GM10266 (cell line): Measurements from ENCODE around the gene RPS13.
"Not testable (repeated sequence)": the region's sequence is repeated elsewhere in the genome, so short reads cannot be mapped to it uniquely, and the experiment has no call there.

Experiments used
- DNase-seq: peaks from one replicate; pipeline ENCODE4 v3.0.0; 2012; ENCODE audit errors: extremely low spot score
- TF ChIP-seq, protein P1 (sequence below): IDR thresholded peaks from 2 replicates; pipeline ENCODE4 v1.5.1; 2012; ENCODE audit warnings: mild to moderate bottlenecking, low read depth; ENCODE audit not compliant: control insufficient read depth, insufficient read depth; ENCODE audit errors: missing control alignments

Gene RPS13

DNA sequence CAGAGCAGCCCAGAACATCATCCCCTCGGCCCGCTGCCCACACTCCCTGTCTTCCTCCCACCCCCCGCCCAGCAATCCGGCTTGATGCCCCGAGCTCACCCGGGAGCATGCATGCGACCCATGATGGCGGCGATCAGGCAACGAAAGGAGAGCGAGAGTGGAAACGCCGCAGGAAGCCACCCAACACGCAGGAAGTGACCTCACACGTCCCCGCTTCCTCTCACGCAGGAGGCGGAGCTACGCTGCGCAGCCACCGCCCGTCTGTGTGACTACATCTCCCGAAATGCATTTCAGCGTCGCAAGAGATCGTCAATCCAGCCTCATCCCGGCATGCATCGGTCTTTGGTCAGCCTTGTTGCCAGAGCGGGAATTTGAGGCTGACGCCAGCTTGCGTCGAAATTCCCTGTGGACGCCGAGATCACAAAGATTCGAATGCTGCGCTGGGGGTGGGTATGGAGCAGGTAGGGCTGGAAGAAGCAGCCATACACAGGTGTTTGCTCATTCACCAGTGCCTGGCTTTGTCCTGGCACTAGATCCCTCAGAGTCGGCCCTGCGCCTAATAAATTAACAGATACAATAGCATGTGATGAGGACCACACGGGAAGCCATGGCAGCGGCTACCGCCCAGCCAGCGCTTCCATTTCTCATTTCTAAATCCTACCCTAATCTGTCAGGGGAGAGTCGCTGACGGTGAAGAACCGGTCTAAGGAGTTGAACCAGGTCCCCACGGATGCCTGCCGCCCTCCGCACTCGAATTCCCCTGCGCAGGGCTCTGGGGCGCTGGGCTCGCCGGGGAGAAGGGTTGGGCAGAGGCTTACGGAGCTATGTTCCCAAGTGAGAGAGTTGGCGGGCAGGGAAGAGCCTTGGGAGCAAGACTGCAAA is at the start of gene RPS13:
TSS of gene RPS13 (minus strand) at position 148 of the 882 bp plus-strand sequence. CDS start at position 122, 26 bp downstream.
- peak; percentile 92 for DNase-seq
- TF ChIP-seq, protein P1, sequence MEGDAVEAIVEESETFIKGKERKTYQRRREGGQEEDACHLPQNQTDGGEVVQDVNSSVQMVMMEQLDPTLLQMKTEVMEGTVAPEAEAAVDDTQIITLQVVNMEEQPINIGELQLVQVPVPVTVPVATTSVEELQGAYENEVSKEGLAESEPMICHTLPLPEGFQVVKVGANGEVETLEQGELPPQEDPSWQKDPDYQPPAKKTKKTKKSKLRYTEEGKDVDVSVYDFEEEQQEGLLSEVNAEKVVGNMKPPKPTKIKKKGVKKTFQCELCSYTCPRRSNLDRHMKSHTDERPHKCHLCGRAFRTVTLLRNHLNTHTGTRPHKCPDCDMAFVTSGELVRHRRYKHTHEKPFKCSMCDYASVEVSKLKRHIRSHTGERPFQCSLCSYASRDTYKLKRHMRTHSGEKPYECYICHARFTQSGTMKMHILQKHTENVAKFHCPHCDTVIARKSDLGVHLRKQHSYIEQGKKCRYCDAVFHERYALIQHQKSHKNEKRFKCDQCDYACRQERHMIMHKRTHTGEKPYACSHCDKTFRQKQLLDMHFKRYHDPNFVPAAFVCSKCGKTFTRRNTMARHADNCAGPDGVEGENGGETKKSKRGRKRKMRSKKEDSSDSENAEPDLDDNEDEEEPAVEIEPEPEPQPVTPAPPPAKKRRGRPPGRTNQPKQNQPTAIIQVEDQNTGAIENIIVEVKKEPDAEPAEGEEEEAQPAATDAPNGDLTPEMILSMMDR, result no peak

DNA sequence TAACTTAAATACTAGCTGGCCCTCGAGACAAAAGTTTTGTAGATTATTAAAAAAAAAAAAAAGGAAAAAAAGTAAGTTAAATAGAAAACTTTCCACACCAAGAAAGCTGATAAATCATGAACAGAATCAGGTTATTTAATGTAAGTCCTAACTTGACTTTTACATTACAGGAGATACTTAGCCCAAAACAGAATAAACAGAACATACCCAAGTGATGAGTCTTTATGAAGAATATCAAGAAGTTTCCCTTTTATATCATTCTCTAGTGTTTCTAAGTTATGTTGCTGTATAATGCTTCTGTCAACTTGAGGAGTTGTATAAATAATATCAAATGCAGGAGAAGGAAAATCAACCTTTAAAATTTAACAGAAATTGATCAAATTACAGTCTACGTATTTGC is 44.5 kb upstream of the RPS13 start:
- DNase-seq, result no peak
- TF ChIP-seq, protein P1, result no peak

DNA sequence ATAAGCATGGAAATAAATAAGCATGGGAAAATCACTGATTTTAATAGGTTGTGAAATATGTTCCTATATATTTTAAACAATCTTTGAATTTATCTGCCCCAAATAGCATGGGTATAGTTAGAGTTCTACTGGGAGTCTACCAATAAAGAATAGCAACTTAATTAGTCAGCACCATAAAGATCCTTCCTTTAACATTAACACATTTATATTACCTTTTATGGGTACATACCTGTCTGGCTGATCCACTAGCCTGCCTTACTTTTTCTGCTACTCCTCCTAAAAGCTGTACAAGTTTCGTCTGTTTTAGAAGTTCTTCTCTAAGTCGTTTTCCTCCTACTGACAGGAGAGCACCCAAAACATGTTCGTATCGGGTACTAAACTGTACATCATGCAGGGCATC is 39.8 kb upstream of the RPS13 start:
- DNase-seq, result no peak
- TF ChIP-seq, protein P1, result no peak

DNA sequence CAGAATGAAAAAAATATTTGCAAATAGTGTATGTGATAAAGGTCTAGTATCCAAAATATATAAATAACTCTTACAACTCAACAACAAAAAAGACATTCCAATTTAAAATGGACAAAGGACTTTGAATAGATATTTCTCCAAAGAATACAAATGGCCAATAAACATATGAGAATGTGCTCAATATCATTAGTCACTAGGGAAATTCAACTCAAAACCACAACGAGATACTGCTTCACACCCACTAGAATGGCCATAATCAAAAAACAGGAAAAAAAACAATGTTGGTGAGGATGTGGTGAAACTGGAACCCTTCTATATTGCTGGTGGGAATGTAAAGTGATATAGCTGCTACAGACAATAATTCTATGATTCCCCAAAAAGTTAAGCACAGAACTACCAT is 38.6 kb upstream of the RPS13 start:
- DNase-seq, result no peak
- TF ChIP-seq, protein P1, result no peak

DNA sequence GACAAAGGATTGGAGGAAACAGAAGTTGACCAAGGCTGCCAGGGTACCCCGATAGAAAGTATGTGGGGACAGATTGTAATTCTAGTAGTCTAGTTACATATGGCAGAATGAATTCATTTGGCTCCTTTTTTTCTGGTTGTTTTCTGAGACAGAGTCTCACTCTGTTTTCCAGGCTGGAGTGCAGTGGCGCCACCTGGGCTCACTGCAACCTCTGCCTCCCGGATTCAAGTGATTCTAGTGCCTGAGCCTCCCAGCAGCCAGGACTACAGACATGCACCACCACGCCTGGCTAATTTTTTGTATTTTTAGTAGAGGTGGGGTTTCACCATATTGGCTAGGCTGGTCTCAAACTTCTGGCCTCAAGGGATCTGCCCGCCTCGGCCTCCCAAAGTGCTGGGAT is 30.3 kb upstream of the RPS13 start:
- DNase-seq, result not testable (repeated sequence)

DNA sequence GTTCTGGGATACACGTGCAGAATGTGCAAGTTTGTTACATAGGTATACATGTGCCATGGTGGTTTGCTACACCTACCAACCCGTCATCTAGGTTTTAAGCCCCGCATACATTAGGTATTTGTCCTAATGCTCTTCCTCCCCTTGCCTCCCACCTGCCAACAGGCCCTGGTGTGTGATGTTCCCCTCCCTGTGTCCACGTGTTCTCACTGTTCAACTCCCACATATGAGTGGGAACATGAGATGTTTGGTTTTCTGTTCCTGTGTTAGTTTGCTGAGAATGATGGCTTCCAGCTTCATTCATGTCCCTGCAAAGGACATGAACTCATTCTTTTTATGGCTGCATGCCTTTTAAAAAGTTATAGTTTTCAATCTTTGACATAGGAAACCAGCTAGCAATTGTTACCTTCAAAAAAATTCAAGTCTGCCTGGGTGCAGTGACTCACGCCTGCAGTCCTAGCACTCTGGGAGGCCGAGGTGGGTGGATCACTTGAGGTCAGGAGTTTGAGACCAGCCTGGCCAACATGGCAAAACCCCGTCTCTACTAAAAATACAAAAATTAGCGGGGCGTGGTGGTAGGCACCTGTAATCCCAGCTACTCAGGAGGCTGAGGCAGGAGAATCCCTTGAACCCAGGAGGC is 28.1 kb upstream of the RPS13 start:
- DNase-seq, result not testable (repeated sequence)

DNA sequence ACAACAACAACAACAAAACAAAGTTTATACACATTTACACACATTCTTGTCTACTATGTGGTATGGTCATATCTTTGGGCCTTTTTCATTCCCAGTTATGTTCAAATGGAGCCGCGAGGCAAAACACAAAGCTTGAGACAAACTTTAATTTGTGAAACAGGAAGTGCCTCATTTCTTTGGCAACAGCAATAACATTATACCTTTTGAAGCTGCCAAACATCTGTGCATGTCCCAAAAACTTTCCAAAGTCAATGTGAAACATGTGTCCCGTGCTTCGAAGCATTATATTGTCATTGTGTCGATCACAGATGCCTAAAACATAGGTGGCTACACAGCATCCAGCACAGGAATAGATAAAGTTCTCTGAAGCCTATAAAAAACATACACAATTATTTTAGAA is 25.0 kb upstream of the RPS13 start:
- TF ChIP-seq, protein P1, result no peak
- DNase-seq, result no peak

DNA sequence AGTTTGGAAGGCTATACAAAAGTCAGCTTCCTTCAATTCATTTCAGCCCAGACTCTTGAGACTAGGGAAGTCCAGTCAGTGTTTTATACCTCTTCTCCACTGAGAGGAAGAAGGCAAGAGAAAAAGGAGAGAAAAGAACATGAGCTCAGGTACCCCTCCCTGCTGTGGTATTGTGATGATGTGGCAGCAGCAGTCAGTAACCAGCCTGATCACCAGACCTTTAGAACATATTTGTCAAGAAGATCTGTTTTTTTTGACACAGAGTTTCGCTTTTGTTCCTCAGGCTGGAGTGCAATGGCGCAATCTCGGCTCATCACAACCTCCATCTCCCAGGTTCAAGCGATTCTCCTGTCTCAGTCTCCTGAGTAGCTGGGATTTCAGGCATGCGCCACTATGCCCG is 21.2 kb upstream of the RPS13 start:
- no peak for DNase-seq
- TF ChIP-seq, protein P1, result no peak
